Upper lobe of left lung (tissue), 4 donors: Measurements from ENCODE around the gene DGKB.

Experiments
- EP300 ChIP-seq, 4 donors: sonication (generic); formaldehyde crosslinking; IDR thresholded peaks; one replicate each; pipeline ENCODE4 v1.5.1; 2017; ENCODE audit warnings: antibody characterized with exemption in 4 of 4, control low read depth in 2 of 4
- TF ChIP-seq, protein P1 (sequence below), 6 experiments: fragments of 450-650 bp in 4 of 6; fragments of 200-600 bp in 2 of 6; sonication (generic) in 2 of 6; IDR thresholded peaks; one replicate each; pipeline ENCODE4 v1.5.1; 2016 to 2019; ENCODE audit warnings: antibody characterized with exemption in 6 of 6

DNA sequence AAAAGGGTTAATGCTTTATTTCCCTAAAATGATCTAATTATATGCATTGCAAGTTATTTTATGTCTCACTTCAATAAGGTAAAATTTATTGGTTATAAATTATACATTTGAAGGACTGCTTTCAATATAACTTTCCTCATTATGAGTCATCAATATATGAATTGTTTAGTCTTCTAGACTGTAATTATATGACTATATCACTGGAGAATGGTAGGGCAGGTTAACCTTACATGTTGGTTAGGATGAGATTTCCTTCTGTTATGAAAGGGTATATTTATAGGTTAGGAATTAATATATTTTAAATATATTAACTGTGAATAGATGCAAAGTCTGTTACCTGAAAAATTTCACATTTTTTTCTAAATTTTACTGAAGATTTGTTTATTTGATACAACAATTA lies 506.7 kb downstream of the DGKB start:
- TF ChIP-seq, protein P1, sequence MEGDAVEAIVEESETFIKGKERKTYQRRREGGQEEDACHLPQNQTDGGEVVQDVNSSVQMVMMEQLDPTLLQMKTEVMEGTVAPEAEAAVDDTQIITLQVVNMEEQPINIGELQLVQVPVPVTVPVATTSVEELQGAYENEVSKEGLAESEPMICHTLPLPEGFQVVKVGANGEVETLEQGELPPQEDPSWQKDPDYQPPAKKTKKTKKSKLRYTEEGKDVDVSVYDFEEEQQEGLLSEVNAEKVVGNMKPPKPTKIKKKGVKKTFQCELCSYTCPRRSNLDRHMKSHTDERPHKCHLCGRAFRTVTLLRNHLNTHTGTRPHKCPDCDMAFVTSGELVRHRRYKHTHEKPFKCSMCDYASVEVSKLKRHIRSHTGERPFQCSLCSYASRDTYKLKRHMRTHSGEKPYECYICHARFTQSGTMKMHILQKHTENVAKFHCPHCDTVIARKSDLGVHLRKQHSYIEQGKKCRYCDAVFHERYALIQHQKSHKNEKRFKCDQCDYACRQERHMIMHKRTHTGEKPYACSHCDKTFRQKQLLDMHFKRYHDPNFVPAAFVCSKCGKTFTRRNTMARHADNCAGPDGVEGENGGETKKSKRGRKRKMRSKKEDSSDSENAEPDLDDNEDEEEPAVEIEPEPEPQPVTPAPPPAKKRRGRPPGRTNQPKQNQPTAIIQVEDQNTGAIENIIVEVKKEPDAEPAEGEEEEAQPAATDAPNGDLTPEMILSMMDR (IDR thresholded peaks at IDR 0.05) = no peak
- no peak for TF ChIP-seq EP300 (IDR thresholded peaks at IDR 0.05)
